Measurements from ENCODE around the gene UNC5C.

DNA sequence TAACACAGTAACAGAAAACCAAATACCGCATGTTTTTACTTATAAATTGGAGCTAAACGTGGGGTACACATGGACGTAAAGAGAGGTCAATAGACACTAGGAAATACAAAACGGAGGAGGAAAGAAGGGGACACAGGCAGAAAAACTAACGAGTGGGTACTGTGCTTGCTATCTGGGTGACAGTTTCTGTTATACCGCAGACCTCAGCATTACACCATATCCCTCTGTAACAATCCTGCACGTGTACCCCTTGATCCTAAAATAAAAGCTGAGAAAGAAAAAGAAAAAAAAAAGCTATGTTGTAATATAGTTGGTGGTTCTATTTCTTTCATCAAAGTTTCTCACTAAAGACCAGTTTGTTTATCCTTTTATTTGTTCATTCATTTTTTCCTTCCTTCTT lies 47.9 kb upstream of the UNC5C start:
- TF ChIP-seq YY1 (IDR thresholded peaks at IDR 0.05; ENCODE audit: low read depth) (no peak), EP300 (IDR thresholded peaks at IDR 0.05; ENCODE audit: borderline replicate concordance in 1 of 2, low read depth in 1 of 2, low read length in 1 of 2) (no peak), GATA2 (CRISPR knock-in tag; IDR thresholded peaks at IDR 0.05) (no peak), JUND (IDR thresholded peaks at IDR 0.05) (no peak), PBX3 (IDR thresholded peaks at IDR 0.05) (no peak), EZH2phosphoT487 (IDR thresholded peaks at IDR 0.05; ENCODE audit: borderline replicate concordance, low read depth) (no peak), RFX5 (IDR thresholded peaks at IDR 0.05; ENCODE audit: low read length) (no peak)
- TF ChIP-seq, protein P1, sequence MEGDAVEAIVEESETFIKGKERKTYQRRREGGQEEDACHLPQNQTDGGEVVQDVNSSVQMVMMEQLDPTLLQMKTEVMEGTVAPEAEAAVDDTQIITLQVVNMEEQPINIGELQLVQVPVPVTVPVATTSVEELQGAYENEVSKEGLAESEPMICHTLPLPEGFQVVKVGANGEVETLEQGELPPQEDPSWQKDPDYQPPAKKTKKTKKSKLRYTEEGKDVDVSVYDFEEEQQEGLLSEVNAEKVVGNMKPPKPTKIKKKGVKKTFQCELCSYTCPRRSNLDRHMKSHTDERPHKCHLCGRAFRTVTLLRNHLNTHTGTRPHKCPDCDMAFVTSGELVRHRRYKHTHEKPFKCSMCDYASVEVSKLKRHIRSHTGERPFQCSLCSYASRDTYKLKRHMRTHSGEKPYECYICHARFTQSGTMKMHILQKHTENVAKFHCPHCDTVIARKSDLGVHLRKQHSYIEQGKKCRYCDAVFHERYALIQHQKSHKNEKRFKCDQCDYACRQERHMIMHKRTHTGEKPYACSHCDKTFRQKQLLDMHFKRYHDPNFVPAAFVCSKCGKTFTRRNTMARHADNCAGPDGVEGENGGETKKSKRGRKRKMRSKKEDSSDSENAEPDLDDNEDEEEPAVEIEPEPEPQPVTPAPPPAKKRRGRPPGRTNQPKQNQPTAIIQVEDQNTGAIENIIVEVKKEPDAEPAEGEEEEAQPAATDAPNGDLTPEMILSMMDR (IDR thresholded peaks at IDR 0.05) = no peak
- TF ChIP-seq, protein P2, sequence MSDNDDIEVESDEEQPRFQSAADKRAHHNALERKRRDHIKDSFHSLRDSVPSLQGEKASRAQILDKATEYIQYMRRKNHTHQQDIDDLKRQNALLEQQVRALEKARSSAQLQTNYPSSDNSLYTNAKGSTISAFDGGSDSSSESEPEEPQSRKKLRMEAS (IDR thresholded peaks at IDR 0.05; ENCODE audit: low read depth) = no peak
- TF ChIP-seq, protein P3, sequence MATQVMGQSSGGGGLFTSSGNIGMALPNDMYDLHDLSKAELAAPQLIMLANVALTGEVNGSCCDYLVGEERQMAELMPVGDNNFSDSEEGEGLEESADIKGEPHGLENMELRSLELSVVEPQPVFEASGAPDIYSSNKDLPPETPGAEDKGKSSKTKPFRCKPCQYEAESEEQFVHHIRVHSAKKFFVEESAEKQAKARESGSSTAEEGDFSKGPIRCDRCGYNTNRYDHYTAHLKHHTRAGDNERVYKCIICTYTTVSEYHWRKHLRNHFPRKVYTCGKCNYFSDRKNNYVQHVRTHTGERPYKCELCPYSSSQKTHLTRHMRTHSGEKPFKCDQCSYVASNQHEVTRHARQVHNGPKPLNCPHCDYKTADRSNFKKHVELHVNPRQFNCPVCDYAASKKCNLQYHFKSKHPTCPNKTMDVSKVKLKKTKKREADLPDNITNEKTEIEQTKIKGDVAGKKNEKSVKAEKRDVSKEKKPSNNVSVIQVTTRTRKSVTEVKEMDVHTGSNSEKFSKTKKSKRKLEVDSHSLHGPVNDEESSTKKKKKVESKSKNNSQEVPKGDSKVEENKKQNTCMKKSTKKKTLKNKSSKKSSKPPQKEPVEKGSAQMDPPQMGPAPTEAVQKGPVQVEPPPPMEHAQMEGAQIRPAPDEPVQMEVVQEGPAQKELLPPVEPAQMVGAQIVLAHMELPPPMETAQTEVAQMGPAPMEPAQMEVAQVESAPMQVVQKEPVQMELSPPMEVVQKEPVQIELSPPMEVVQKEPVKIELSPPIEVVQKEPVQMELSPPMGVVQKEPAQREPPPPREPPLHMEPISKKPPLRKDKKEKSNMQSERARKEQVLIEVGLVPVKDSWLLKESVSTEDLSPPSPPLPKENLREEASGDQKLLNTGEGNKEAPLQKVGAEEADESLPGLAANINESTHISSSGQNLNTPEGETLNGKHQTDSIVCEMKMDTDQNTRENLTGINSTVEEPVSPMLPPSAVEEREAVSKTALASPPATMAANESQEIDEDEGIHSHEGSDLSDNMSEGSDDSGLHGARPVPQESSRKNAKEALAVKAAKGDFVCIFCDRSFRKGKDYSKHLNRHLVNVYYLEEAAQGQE (IDR thresholded peaks at IDR 0.05; ENCODE audit: low read depth, low read length) = no peak
